ENCODE data around the gene RGS13. TPM values are rescaled to one million over a fixed set of nuclear protein-coding genes. Genes with fewer than 3 reads are reported as not detected.

Gene RGS13
- total RNA-seq, 4 donors from 2014 or later = 0.10 to 0.56 (median 0.34) TPM; not detected in 1

- WGBS = 56% methylated on average over 4 of the region's 4 CpGs
- no peak for DNase-seq (ENCODE audit: low spot score in 2 of 2)
- Histone ChIP-seq H3K36me3 (no peaks in the 10 kb centered on the region), H3K9me3 (no peaks in the 10 kb centered on the region), H3K4me1 (peaks cover 13% of the 10 kb centered on the region), H3K4me3 (no peak overlapping the region), H3K27me3 (no peaks in the 10 kb centered on the region), H3K27ac (no peak overlapping the region)
- no peak for TF ChIP-seq EP300 (IDR thresholded peaks at IDR 0.05)
- no peak for TF ChIP-seq POLR2A (IDR thresholded peaks at IDR 0.05)
- no peak for TF ChIP-seq POLR2AphosphoS5 (IDR thresholded peaks at IDR 0.05)
- TF ChIP-seq CTCF (IDR thresholded peaks at IDR 0.05) = no peak
Observed at GRCh38 chr1:192702212-192702902, 66.4 kb downstream of the RGS13 start.

- Histone ChIP-seq H3K9me3 (no peaks in the 10 kb centered on the region), H3K27me3 (no peaks in the 10 kb centered on the region), H3K36me3 (no peaks in the 10 kb centered on the region), H3K4me3 (no peak overlapping the region), H3K4me1 (peaks cover 13% of the 10 kb centered on the region), H3K27ac (no peak overlapping the region)
- TF ChIP-seq EP300 (IDR thresholded peaks at IDR 0.05) (no peak), CTCF (IDR thresholded peaks at IDR 0.05) (no peak), POLR2A (IDR thresholded peaks at IDR 0.05) (no peak), POLR2AphosphoS5 (IDR thresholded peaks at IDR 0.05) (no peak)
- WGBS = 85% methylated on average over 5 of the region's 5 CpGs
- DNase-seq (ENCODE audit: low spot score in 2 of 2) = no peak
Observed at GRCh38 chr1:192703283-192704206, 67.6 kb downstream of the RGS13 start.

GRCh38 chr1:192705510-192705909, 69.6 kb downstream of the RGS13 start:
- DNase-seq (ENCODE audit: low spot score in 2 of 2) = no peak
- peaks cover 13% of the 10 kb centered on the region for H3K4me1 ChIP-seq
- H3K27me3 ChIP-seq = no peaks in the 10 kb centered on the region
- H3K9me3 ChIP-seq = no peaks in the 10 kb centered on the region
- no peaks in the 10 kb centered on the region for H3K36me3 ChIP-seq
- H3K27ac ChIP-seq = no peak overlapping the region
- WGBS = 96% methylated on average over 2 of the region's 2 CpGs
- no peak overlapping the region for H3K4me3 ChIP-seq
- TF ChIP-seq CTCF (IDR thresholded peaks at IDR 0.05) (no peak), POLR2AphosphoS5 (IDR thresholded peaks at IDR 0.05) (no peak), EP300 (IDR thresholded peaks at IDR 0.05) (no peak), POLR2A (IDR thresholded peaks at IDR 0.05) (no peak)

GRCh38 chr1:192706936-192707335, 71.0 kb downstream of the RGS13 start:
- WGBS = 66% methylated on average over 2 of the region's 2 CpGs
- Histone ChIP-seq H3K27me3 (no peaks in the 10 kb centered on the region), H3K4me1 (peaks cover 6% of the 10 kb centered on the region), H3K36me3 (no peaks in the 10 kb centered on the region), H3K9me3 (no peaks in the 10 kb centered on the region), H3K4me3 (no peak overlapping the region), H3K27ac (no peak overlapping the region)
- DNase-seq (ENCODE audit: low spot score in 2 of 2) = no peak
- TF ChIP-seq POLR2A (IDR thresholded peaks at IDR 0.05) (no peak), CTCF (IDR thresholded peaks at IDR 0.05) (no peak), EP300 (IDR thresholded peaks at IDR 0.05) (no peak), POLR2AphosphoS5 (IDR thresholded peaks at IDR 0.05) (no peak)

DNA sequence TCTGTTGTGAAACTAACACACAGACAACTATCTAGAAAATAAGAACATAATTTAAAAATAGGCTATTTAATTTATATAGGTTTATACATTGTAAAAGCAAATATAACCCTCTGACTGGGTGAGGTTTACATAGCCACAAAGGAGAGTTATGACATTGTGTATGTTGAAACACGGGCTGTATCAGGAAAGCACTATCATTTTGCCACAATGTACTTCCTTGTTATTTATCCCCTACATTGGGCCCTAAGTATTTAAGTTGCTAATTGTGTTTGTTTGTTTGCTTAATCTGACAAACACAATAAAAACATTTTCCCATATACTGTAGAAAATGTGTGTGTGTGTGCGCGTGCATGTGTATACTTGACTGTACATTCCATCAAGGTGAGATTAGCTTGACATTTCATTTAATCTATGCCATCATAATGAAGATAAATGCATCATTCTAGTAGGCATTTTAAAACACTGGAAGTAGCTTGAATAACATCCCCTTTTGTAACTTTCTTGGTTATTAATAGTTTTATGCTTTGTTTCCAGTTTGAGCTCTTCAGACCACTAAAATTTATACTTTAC, 72.1 kb downstream of the RGS13 start:
- Histone ChIP-seq H3K27me3 (no peaks in the 10 kb centered on the region), H3K36me3 (no peaks in the 10 kb centered on the region), H3K9me3 (no peaks in the 10 kb centered on the region), H3K4me1 (no peaks in the 10 kb centered on the region), H3K4me3 (no peak overlapping the region), H3K27ac (no peak overlapping the region)
- TF ChIP-seq POLR2AphosphoS5 (IDR thresholded peaks at IDR 0.05) (no peak), EP300 (IDR thresholded peaks at IDR 0.05) (no peak), POLR2A (IDR thresholded peaks at IDR 0.05) (no peak)
- no peak for DNase-seq (ENCODE audit: low spot score in 2 of 2)
- 81% methylated on average over 3 of the region's 3 CpGs for WGBS

All from suprapubic skin (tissue), 4 donors.